ENCODE measurements around the gene KCND2.
"Not testable (repeated sequence)": the region's sequence is repeated elsewhere in the genome, so short reads cannot be mapped to it uniquely, and the experiment has no call there.

KCND2 gene

GRCh38 chr7:120775755-120776154, 502.8 kb downstream of the KCND2 start:
- no peak for DNase-seq

DNA sequence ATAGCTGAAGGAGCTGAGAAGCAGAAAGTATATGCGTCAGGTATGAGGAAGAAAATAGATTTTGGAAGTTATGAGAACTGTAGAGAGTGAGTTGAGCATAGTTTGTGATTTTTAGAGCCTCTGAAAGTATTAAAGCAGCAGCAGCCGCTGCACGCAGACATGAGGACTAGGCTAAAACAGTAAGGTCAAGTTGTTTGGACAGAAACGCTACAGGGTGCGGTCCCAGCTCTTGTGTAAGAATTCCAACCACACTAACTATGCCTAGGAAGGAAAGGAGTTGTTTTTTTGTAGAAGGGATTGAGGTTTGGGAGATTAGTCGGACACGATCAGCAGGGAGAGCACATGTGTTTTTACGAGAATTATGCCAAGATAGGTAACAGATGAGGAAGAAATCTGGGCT, 506.1 kb downstream of the KCND2 start:
- DNase-seq = not testable (repeated sequence)

GRCh38 chr7:120780451-120780850, 507.5 kb downstream of the KCND2 start:
- DNase-seq = not testable (repeated sequence)

GRCh38 chr7:120780938-120781337, 508.0 kb downstream of the KCND2 start:
- DNase-seq = no peak

GRCh38 chr7:120781924-120782323, 508.9 kb downstream of the KCND2 start:
- DNase-seq = not testable (repeated sequence)

DNA sequence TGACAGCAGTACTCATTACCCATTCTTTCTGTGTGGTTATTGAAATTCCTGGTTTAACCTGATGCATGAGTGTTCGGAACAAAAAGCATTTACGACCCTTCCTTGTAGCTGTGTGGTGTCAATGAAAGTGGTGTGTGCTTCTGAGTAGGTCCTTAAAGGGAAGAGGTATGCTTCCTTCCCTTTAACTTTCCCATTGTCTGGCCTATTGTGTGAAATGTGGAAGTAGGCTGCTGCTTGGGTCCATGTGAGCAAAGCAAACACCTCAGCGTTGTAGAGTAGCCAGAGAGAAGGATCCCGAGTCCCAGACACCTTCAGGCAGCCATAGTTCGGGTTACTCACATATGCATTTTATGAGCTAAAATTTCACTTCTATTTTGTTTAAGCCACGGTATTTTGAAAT, 510.3 kb downstream of the KCND2 start:
- no peak for DNase-seq

- DNase-seq = no peak
Observed at GRCh38 chr7:120783721-120784120, 510.7 kb downstream of the KCND2 start.

GRCh38 chr7:120785095-120785494, 512.1 kb downstream of the KCND2 start:
- no peak for DNase-seq

GRCh38 chr7:120792091-120792860, 519.3 kb downstream of the KCND2 start:
- peak; percentile 7 to 30 (median 13) for DNase-seq

- DNase-seq = no peak
Observed at GRCh38 chr7:120792861-120793130, 519.8 kb downstream of the KCND2 start.

- DNase-seq = no peak
Observed at GRCh38 chr7:120793213-120793936, 520.4 kb downstream of the KCND2 start.

GRCh38 chr7:120794106-120794729, 521.2 kb downstream of the KCND2 start:
- DNase-seq = no peak

- DNase-seq = no peak
Observed at GRCh38 chr7:120797026-120797645, 524.2 kb downstream of the KCND2 start.

DNA sequence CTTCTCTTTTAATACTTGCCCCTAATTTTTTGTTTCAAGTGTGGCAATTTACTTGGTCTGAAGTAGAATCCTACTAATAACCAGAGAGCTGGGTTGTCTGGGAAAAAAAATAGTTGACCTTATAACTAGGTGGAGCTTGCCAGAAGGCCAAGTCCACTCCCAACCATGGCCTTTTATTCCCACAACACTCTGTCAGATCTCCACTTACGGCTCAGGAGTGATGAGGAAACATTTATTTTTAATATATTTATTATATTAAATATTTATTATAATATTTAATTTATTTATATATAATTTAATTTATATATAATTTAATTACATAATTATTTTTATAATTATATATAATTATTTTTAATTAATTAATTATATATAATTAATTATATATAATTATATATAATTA, 526.2 kb downstream of the KCND2 start:
- no peak for DNase-seq

All from stimulated activated naive CD4-positive, alpha-beta T cell (primary cell).